ENCODE measurements around the gene ARMC9. TPM values are rescaled to one million over a fixed set of nuclear protein-coding genes. Genes with fewer than 3 reads are reported as not detected.
A peak's percentile ranks its signal among the peaks of the same experiment; 100 is the strongest.

The ARMC9 gene
- total and polyA plus RNA-seq, 2 of the 13 experiments (the other 11 are each of a cell fraction or from before 2014, with no cell fraction given), result 9.1 to 12.8 TPM

- Histone ChIP-seq H3K9ac (ENCODE audit: insufficient read depth, low read depth, low read length) (no peak overlapping the region), H3K36me3 (replicated peaks in 1 of 2; ENCODE audit: control insufficient read depth in 1 of 2, insufficient read depth in 2 of 2, low read length in 2 of 2) (no peaks in the 10 kb centered on the region; a peak in 2 of 5 replicates), H3K27me3 (ENCODE audit: control insufficient read depth in 1 of 2, insufficient read depth in 2 of 2, low read length in 2 of 2) (no peaks in the 10 kb centered on the region), H2AFZ (ENCODE audit: low read length) (no peak overlapping the region), H3K79me2 (ENCODE audit: insufficient read depth, low read length) (no peaks in the 10 kb centered on the region), H4K20me1 (ENCODE audit: insufficient read depth, low read length) (no peaks in the 10 kb centered on the region), H3K4me3 (replicated peaks in 1 of 3; ENCODE audit: insufficient read depth in 1 of 3, low read depth in 2 of 3, low read length in 3 of 3) (no peak overlapping the region), H3K4me2 (ENCODE audit: low read depth, low read length) (no peak overlapping the region), H3K4me1 (ENCODE audit: insufficient read depth, low read length) (peaks cover 14% of the 10 kb centered on the region), H3K27ac (ENCODE audit: extremely low read length, insufficient read depth, low read length) (peak overlapping the region; percentile 26), H3K9me3 (ENCODE audit: low read length) (no peaks in the 10 kb centered on the region)
- in situ Hi-C loops (cut with HindIII; ENCODE audit: extremely low pct_ligation_motif_present, low pct_unique_long_range_greater_than_20kb) (loop anchor here (5.0 kb wide), 1 partner anchor 184 kb away; no protein-coding TSS in a partner anchor), intact Hi-C loops (cut with micrococcal nuclease; ENCODE audit: unreplicated experiment) (loop anchor here (2.0 kb wide), 1 partner anchor 69 kb away; no protein-coding TSS in a partner anchor)
- TF ChIP-seq ADNP (CRISPR knock-in tag; IDR thresholded peaks at IDR 0.05), result no peak
- no peak for TF ChIP-seq SNAPC2 (CRISPR knock-in tag; IDR thresholded peaks at IDR 0.05)
- no peak for TF ChIP-seq ZNF234 (CRISPR knock-in tag; conservative IDR thresholded peaks at IDR 0.05)
- TF ChIP-seq MEIS2 (CRISPR knock-in tag; IDR thresholded peaks at IDR 0.05), result no peak
- no peak for TF ChIP-seq MYC (CRISPR knock-in tag; IDR thresholded peaks at IDR 0.05; ENCODE audit: borderline replicate concordance)
- no peak for TF ChIP-seq ARHGAP35 (CRISPR knock-in tag; IDR thresholded peaks at IDR 0.05; ENCODE audit: borderline replicate concordance)
- TF ChIP-seq ZNF761 (CRISPR knock-in tag; conservative IDR thresholded peaks at IDR 0.05), result no peak
- TF ChIP-seq ZC3H4 (CRISPR knock-in tag; IDR thresholded peaks at IDR 0.05; ENCODE audit: borderline replicate concordance), result no peak
- no peak for TF ChIP-seq RFXANK (CRISPR knock-in tag; IDR thresholded peaks at IDR 0.05)
- no peak for TF ChIP-seq ZNF101 (CRISPR knock-in tag; IDR thresholded peaks at IDR 0.05; ENCODE audit: borderline replicate concordance, low read depth)
- TF ChIP-seq ATM (IDR thresholded peaks at IDR 0.05; ENCODE audit: borderline replicate concordance), result no peak
- no peak for TF ChIP-seq ZBTB10 (CRISPR knock-in tag; IDR thresholded peaks at IDR 0.05; ENCODE audit: borderline replicate concordance)
- FAIRE-seq (no peak), ATAC-seq (peak; percentile 46), DNase-seq (ENCODE audit: low spot score) (no peak)
- WGBS (ENCODE audit: low lambda C conversion rate), result 89% methylated on average over 4 of the region's 9 CpGs
- ChIA-PET CTCF (ENCODE audit: low intra/inter-chr PET ratio, low total read pairs) (interaction anchor here (0.8 to 3.2 kb wide), 6 partner anchors 165 to 224 kb away, joined by 3 to 14 read pairs (median 8); no protein-coding TSS in a partner anchor), POLR2A (interaction anchor here (0.6 to 1.4 kb wide), 2 partner anchors 223 to 224 kb away, joined by 3 read pairs; no protein-coding TSS in a partner anchor)
- BruUV-seq (replicated peaks), result no TSS peak
Measured at GRCh38 chr2:231228223-231228622, 29.8 kb downstream of the ARMC9 start.

Data from HepG2 (cell line).